ENCODE data around the gene FAM32A. TPM values are rescaled to one million over a fixed set of nuclear protein-coding genes. Genes with fewer than 3 reads are reported as not detected.

Gene FAM32A
- total and polyA plus RNA-seq, 10 of the 15 experiments (the other 5 are each of a cell fraction or from before 2014, with no cell fraction given): 33.3 to 116 (median 71.9) TPM

- ChIA-PET POLR2A (interaction anchor here (0.6 to 1.8 kb wide), 7 partner anchors 12 to 474 kb away, joined by 3 to 12 read pairs (median 4); partner anchors contain the start of genes FAM32A and TPM4), SMC1A (ENCODE audit: uncharacterized antibody, unreplicated experiment) (interaction anchor here (0.6 to 2.7 kb wide), 10 partner anchors 10 to 1182 kb away, joined by 3 to 18 read pairs (median 4); partner anchors contain the start of genes FAM32A and HSH2D), CTCF (interaction anchor here (0.6 to 7.3 kb wide), 6 partner anchors 11 to 156 kb away, joined by 3 to 44 read pairs (median 4); partner anchors contain the start of gene FAM32A), RAD21 (ENCODE audit: unreplicated experiment) (interaction anchor here (0.6 to 1.4 kb wide), 7 partner anchors 12 to 620 kb away, joined by 3 to 13 read pairs (median 3); partner anchors contain the start of genes FAM32A and HSH2D)
- Histone ChIP-seq H3K4me2 (ENCODE audit: control insufficient read depth, insufficient read depth) (peak within 1 kb of the TSS; percentile 97), H3K27me3 (replicated peaks in 1 of 2; ENCODE audit: control insufficient read depth in 2 of 2, insufficient read depth in 2 of 2, low read length in 1 of 2) (no peaks in the 10 kb centered on the region), H3K79me2 (ENCODE audit: control insufficient read depth, insufficient read depth, low read length) (peaks cover 27% of the 10 kb centered on the region), H3K4me3 (peak within 1 kb of the TSS; percentile 84), H3K4me1 (ENCODE audit: control insufficient read depth, insufficient read depth, low read length) (peaks cover 13% of the 10 kb centered on the region), H3K9me3 (replicated peaks; ENCODE audit: control insufficient read depth, insufficient read depth, low read length) (no peaks in the 10 kb centered on the region), H3K9ac (ENCODE audit: control insufficient read depth, insufficient read depth, low read length) (peak within 1 kb of the TSS; percentile 88), H2AFZ (ENCODE audit: control insufficient read depth, low read depth, low read length) (peak within 1 kb of the TSS; percentile 97), H3K36me3 (ENCODE audit: control insufficient read depth in 2 of 2, insufficient read depth in 2 of 2, low read length in 1 of 2) (peaks cover 0 to 3% of the 10 kb centered on the region in 2 experiments; a peak in 1 of 4 replicates), H4K20me1 (ENCODE audit: control insufficient read depth, insufficient read depth) (no peaks in the 10 kb centered on the region; the same call in 1 of the 2 replicates), H3K27ac (ENCODE audit: control insufficient read depth, insufficient read depth) (peak within 1 kb of the TSS; percentile 83)
- BruUV-seq (replicated peaks): no TSS peak
- under 1% methylated on average over 65 of the region's 65 CpGs for WGBS (ENCODE audit: insufficient coverage, insufficient replicate concordance, low lambda C conversion rate, missing lambda C conversion rate)
- FAIRE-seq: peak; percentile 95
- DNase-seq (ENCODE audit: low read depth, low spot score): peak; percentile 98
- intact Hi-C loops (cut with micrococcal nuclease; ENCODE audit: unreplicated experiment): no loop called here
- ATAC-seq: peak; percentile 99
- in situ Hi-C loops (cut with MboI): no loop called here
- no peak for TF ChIP-seq BCLAF1 (IDR thresholded peaks at IDR 0.05)
- peak; percentile 80 for TF ChIP-seq E2F8 (IDR thresholded peaks at IDR 0.05; ENCODE audit: low read depth, partially characterized antibody)
- TF ChIP-seq CTCF (IDR thresholded peaks at IDR 0.05 in 2 of 3, conservative IDR thresholded peaks at IDR 0.05 in 1 of 3; ENCODE audit: control insufficient read depth in 2 of 3, extremely low read depth in 1 of 3, insufficient read depth in 1 of 3, low read depth in 3 of 3, low read length in 3 of 3): no peak
- TF ChIP-seq ZNF384 (IDR thresholded peaks at IDR 0.05; ENCODE audit: borderline replicate concordance, low read depth, low read length): no peak
- TF ChIP-seq YBX1 (IDR thresholded peaks at IDR 0.05): no peak
- TF ChIP-seq CHD4 (IDR thresholded peaks at IDR 0.05): no peak
- TF ChIP-seq MTA2 (IDR thresholded peaks at IDR 0.05; ENCODE audit: low read depth): no peak
- peak; percentile 55 for TF ChIP-seq SP1 (IDR thresholded peaks at IDR 0.05; ENCODE audit: low read depth, low read length)
- TF ChIP-seq REST (IDR thresholded peaks at IDR 0.05; ENCODE audit: low read depth, low read length): no peak
- TF ChIP-seq EZH2 (IDR thresholded peaks at IDR 0.05; ENCODE audit: borderline replicate concordance, control insufficient read depth, low read depth, low read length): no peak
Observed at GRCh38 chr19:16197622-16198369, 12.6 kb downstream of the FAM32A start, which contains the start of gene AP1M1. Gene AP1M1, plus strand, starts transcription at chr19:16197911. Its CDS starts 116 bp downstream, at chr19:16198027.
